Measurements from ENCODE around the gene PALM2AKAP2. TPM values are rescaled to one million over a fixed set of nuclear protein-coding genes. Genes with fewer than 3 reads are reported as not detected.

Gene PALM2AKAP2
- 0.06 and 0.16 TPM in 2 replicates for total RNA-seq

GRCh38 chr9:109779711-109780452, at the start of gene PALM2AKAP2:
Gene PALM2AKAP2, plus strand, starts transcription at chr9:109780198. Its CDS starts 291 bp downstream, at chr9:109780489.

Measured in bladder microvascular endothelial cell (primary cell).